ENCODE measurements around the gene RAB3IL1. TPM values are rescaled to one million over a fixed set of nuclear protein-coding genes. Genes with fewer than 3 reads are reported as not detected.

RAB3IL1 gene
- total and polyA plus RNA-seq, 2 donors (not counting 1 experiment from before 2014, with no cell fraction given), result 9.6 to 13.4 TPM

- no peaks in the 10 kb centered on the region for H3K9me3 ChIP-seq (ENCODE audit: control insufficient read depth, insufficient read depth, low read depth, low read length)
- no peak overlapping the region for H3K4me2 ChIP-seq (ENCODE audit: extremely low read depth, insufficient read depth, low read length)
- H3K36me3 ChIP-seq (ENCODE audit: control insufficient read depth, insufficient read depth, low read length), result peaks cover under 1% of the 10 kb centered on the region
- no peak overlapping the region for H3K9ac ChIP-seq (ENCODE audit: insufficient read depth, low read length)
- H3K27me3 ChIP-seq (ENCODE audit: control insufficient read depth, insufficient read depth, low read length), result no peaks in the 10 kb centered on the region
- no peak for DNase-seq (ENCODE audit: low read depth in 2 of 2)
- no peak overlapping the region for H3K4me3 ChIP-seq (replicated peaks in 1 of 4; ENCODE audit: control extremely low read depth in 1 of 4, insufficient read depth in 1 of 4, low read depth in 3 of 4, low read length in 4 of 4)
- H3K79me2 ChIP-seq (ENCODE audit: control insufficient read depth, insufficient read depth, low read length), result no peaks in the 10 kb centered on the region
- no peak overlapping the region for H2AFZ ChIP-seq (ENCODE audit: low read length)
- no peak overlapping the region for H3K27ac ChIP-seq (ENCODE audit: insufficient read depth, low read length)
- TF ChIP-seq CTCF (conservative IDR thresholded peaks at IDR 0.05 in 1 of 2, IDR thresholded peaks at IDR 0.05 in 1 of 2; ENCODE audit: low read depth in 1 of 2, low read length in 2 of 2) (no peak), EZH2 (IDR thresholded peaks at IDR 0.05; ENCODE audit: low read length, missing control alignments) (no peak)
- peaks cover 5% of the 10 kb centered on the region for H3K4me1 ChIP-seq (ENCODE audit: control insufficient read depth, extremely low read depth, insufficient read depth, low read length)
- H4K20me1 ChIP-seq (ENCODE audit: control insufficient read depth, extremely low read depth, insufficient read depth, low read length), result no peaks in the 10 kb centered on the region
Observed at GRCh38 chr11:61952882-61953281, 35.5 kb upstream of the RAB3IL1 start.

- TF ChIP-seq EZH2 (IDR thresholded peaks at IDR 0.05; ENCODE audit: low read length, missing control alignments), result no peak
- no peak for TF ChIP-seq CTCF (conservative IDR thresholded peaks at IDR 0.05 in 1 of 2, IDR thresholded peaks at IDR 0.05 in 1 of 2; ENCODE audit: low read depth in 1 of 2, low read length in 2 of 2)
- Histone ChIP-seq H3K9me3 (ENCODE audit: control insufficient read depth, insufficient read depth, low read depth, low read length) (no peaks in the 10 kb centered on the region), H3K9ac (ENCODE audit: insufficient read depth, low read length) (no peak overlapping the region), H3K36me3 (ENCODE audit: control insufficient read depth, insufficient read depth, low read length) (no peaks in the 10 kb centered on the region), H3K27ac (ENCODE audit: insufficient read depth, low read length) (no peak overlapping the region), H3K27me3 (ENCODE audit: control insufficient read depth, insufficient read depth, low read length) (no peaks in the 10 kb centered on the region), H3K4me2 (ENCODE audit: extremely low read depth, insufficient read depth, low read length) (no peak overlapping the region), H3K4me1 (ENCODE audit: control insufficient read depth, extremely low read depth, insufficient read depth, low read length) (peaks cover 7% of the 10 kb centered on the region), H2AFZ (ENCODE audit: low read length) (no peak overlapping the region), H4K20me1 (ENCODE audit: control insufficient read depth, extremely low read depth, insufficient read depth, low read length) (no peaks in the 10 kb centered on the region), H3K4me3 (replicated peaks in 1 of 4; ENCODE audit: control extremely low read depth in 1 of 4, insufficient read depth in 1 of 4, low read depth in 3 of 4, low read length in 4 of 4) (no peak overlapping the region), H3K79me2 (ENCODE audit: control insufficient read depth, insufficient read depth, low read length) (no peaks in the 10 kb centered on the region)
- no peak for DNase-seq (ENCODE audit: low read depth in 2 of 2)
Observed at GRCh38 chr11:61951484-61952135, 34.2 kb upstream of the RAB3IL1 start.

GRCh38 chr11:61950035-61950547, 32.7 kb upstream of the RAB3IL1 start, which contains the start of gene BEST1:
Gene BEST1 (plus strand): TSS chr11:61950351. CDS start chr11:61951807, 1,456 bp downstream.
- Histone ChIP-seq H3K36me3 (ENCODE audit: control insufficient read depth, insufficient read depth, low read length) (no peaks in the 10 kb centered on the region), H3K4me3 (replicated peaks in 1 of 4; ENCODE audit: control extremely low read depth in 1 of 4, insufficient read depth in 1 of 4, low read depth in 3 of 4, low read length in 4 of 4) (peak within 1 kb of the TSS in 1 of 4 experiments; percentile 8), H3K9me3 (ENCODE audit: control insufficient read depth, insufficient read depth, low read depth, low read length) (no peaks in the 10 kb centered on the region), H3K4me2 (ENCODE audit: extremely low read depth, insufficient read depth, low read length) (no peak within 1 kb of the TSS), H3K4me1 (ENCODE audit: control insufficient read depth, extremely low read depth, insufficient read depth, low read length) (peaks cover 7% of the 10 kb centered on the region), H3K27ac (ENCODE audit: insufficient read depth, low read length) (no peak within 1 kb of the TSS), H4K20me1 (ENCODE audit: control insufficient read depth, extremely low read depth, insufficient read depth, low read length) (no peaks in the 10 kb centered on the region), H2AFZ (ENCODE audit: low read length) (no peak within 1 kb of the TSS), H3K27me3 (ENCODE audit: control insufficient read depth, insufficient read depth, low read length) (no peaks in the 10 kb centered on the region), H3K79me2 (ENCODE audit: control insufficient read depth, insufficient read depth, low read length) (no peaks in the 10 kb centered on the region), H3K9ac (ENCODE audit: insufficient read depth, low read length) (no peak within 1 kb of the TSS)
- no peak for TF ChIP-seq CTCF (conservative IDR thresholded peaks at IDR 0.05 in 1 of 2, IDR thresholded peaks at IDR 0.05 in 1 of 2; ENCODE audit: low read depth in 1 of 2, low read length in 2 of 2)
- TF ChIP-seq EZH2 (IDR thresholded peaks at IDR 0.05; ENCODE audit: low read length, missing control alignments), result no peak
- DNase-seq (ENCODE audit: low read depth in 2 of 2), result no peak
